ENCODE data around the gene LDB2. TPM values are rescaled to one million over a fixed set of nuclear protein-coding genes. Genes with fewer than 3 reads are reported as not detected.

The LDB2 gene
- total RNA-seq, 1 experiment from 2014 or later = not detected

GRCh38 chr4:16544251-16544721 lies 354.2 kb downstream of the LDB2 start:
- Histone ChIP-seq H3K4me2 (no peak overlapping the region), H3K36me3 (ENCODE audit: low read depth) (no peaks in the 10 kb centered on the region), H3K27ac (no peak overlapping the region), H2AFZ (no peak overlapping the region), H4K20me1 (ENCODE audit: insufficient read depth) (no peaks in the 10 kb centered on the region), H3K9me2 (ENCODE audit: insufficient read depth) (no peaks in the 10 kb centered on the region), H3K27me3 (ENCODE audit: insufficient read depth, low read depth) (0 out of 2 replicates have a peak, but pooled peaks cover 7% of the 10 kb centered on the region), H3F3A (ENCODE audit: insufficient read depth, low read depth) (no peaks in the 10 kb centered on the region), H3K9me3 (ENCODE audit: insufficient read depth, low read depth) (no peaks in the 10 kb centered on the region), H3K79me2 (ENCODE audit: low read depth) (no peaks in the 10 kb centered on the region), H3K4me1 (replicated peaks; ENCODE audit: insufficient read depth) (no peaks in the 10 kb centered on the region), H3K4me3 (no peak overlapping the region)
- no peak for TF ChIP-seq EZH2 (IDR thresholded peaks at IDR 0.05; ENCODE audit: low read depth)
- no peak for TF ChIP-seq CTCF (conservative IDR thresholded peaks at IDR 0.05)
- ChIA-PET CTCF (no interaction called here), POLR2A (ENCODE audit: unreplicated experiment) (no interaction called here)
- intact Hi-C loops (cut with micrococcal nuclease; ENCODE audit: unreplicated experiment) = no loop called here
- DNase-seq = no peak
- BruUV-seq (replicated peaks) = no TSS peak

- no peaks in the 10 kb centered on the region for H3K27me3 ChIP-seq (ENCODE audit: insufficient read depth, low read depth)
- no peak overlapping the region for H3K4me2 ChIP-seq
- no peaks in the 10 kb centered on the region for H3K36me3 ChIP-seq (ENCODE audit: low read depth)
- H3K9me2 ChIP-seq (ENCODE audit: insufficient read depth) = no peaks in the 10 kb centered on the region
- no peaks in the 10 kb centered on the region for H3K79me2 ChIP-seq (ENCODE audit: low read depth)
- CTCF ChIA-PET = no interaction called here
- TF ChIP-seq CTCF (conservative IDR thresholded peaks at IDR 0.05) (no peak), EZH2 (IDR thresholded peaks at IDR 0.05; ENCODE audit: low read depth) (no peak)
- POLR2A ChIA-PET (ENCODE audit: unreplicated experiment) = no interaction called here
- no peaks in the 10 kb centered on the region for H3F3A ChIP-seq (ENCODE audit: insufficient read depth, low read depth)
- H3K9me3 ChIP-seq (ENCODE audit: insufficient read depth, low read depth) = no peaks in the 10 kb centered on the region
- no TSS peak for BruUV-seq (replicated peaks)
- DNase-seq = no peak
- no peaks in the 10 kb centered on the region for H4K20me1 ChIP-seq (ENCODE audit: insufficient read depth)
- H3K4me3 ChIP-seq = no peak overlapping the region
- intact Hi-C loops (cut with micrococcal nuclease; ENCODE audit: unreplicated experiment) = no loop called here
- no peaks in the 10 kb centered on the region for H3K4me1 ChIP-seq (replicated peaks; ENCODE audit: insufficient read depth)
- H2AFZ ChIP-seq = no peak overlapping the region
- H3K27ac ChIP-seq = no peak overlapping the region
Measured at GRCh38 chr4:16537926-16538325, 360.5 kb downstream of the LDB2 start.

GRCh38 chr4:16532240-16532970 lies 366.0 kb downstream of the LDB2 start:
- Histone ChIP-seq H3F3A (ENCODE audit: insufficient read depth, low read depth) (no peaks in the 10 kb centered on the region), H3K27me3 (ENCODE audit: insufficient read depth, low read depth) (no peaks in the 10 kb centered on the region), H3K27ac (no peak overlapping the region), H3K9me3 (ENCODE audit: insufficient read depth, low read depth) (no peaks in the 10 kb centered on the region), H2AFZ (no peak overlapping the region), H3K4me1 (replicated peaks; ENCODE audit: insufficient read depth) (no peaks in the 10 kb centered on the region), H3K4me2 (no peak overlapping the region), H4K20me1 (ENCODE audit: insufficient read depth) (no peaks in the 10 kb centered on the region), H3K36me3 (ENCODE audit: low read depth) (no peaks in the 10 kb centered on the region), H3K4me3 (no peak overlapping the region), H3K79me2 (ENCODE audit: low read depth) (no peaks in the 10 kb centered on the region), H3K9me2 (ENCODE audit: insufficient read depth) (no peaks in the 10 kb centered on the region)
- BruUV-seq (replicated peaks) = no TSS peak
- no peak for DNase-seq
- TF ChIP-seq CTCF (conservative IDR thresholded peaks at IDR 0.05) (no peak), EZH2 (IDR thresholded peaks at IDR 0.05; ENCODE audit: low read depth) (no peak)
- intact Hi-C loops (cut with micrococcal nuclease; ENCODE audit: unreplicated experiment) = no loop called here
- ChIA-PET CTCF (no interaction called here), POLR2A (ENCODE audit: unreplicated experiment) (no interaction called here)
